Spleen (tissue), 11 donors: ENCODE results near the gene GPR84. TPM values are rescaled to one million over a fixed set of nuclear protein-coding genes. Genes with fewer than 3 reads are reported as not detected.

ENCODE experiments used
- DNase-seq: peaks from one replicate; pipeline ENCODE4 v3.0.0-alpha.2; 2020
- H3K27ac ChIP-seq, 8 donors: fragments of 200-600 bp; sonication (generic) in 7 of 8; 1 replicate in 4 of 8; 2 replicates in 4 of 8; pipeline versions ENCODE4 v1.5.0 to v1.8.0; 2016 to 2021; ENCODE audit warnings: inconsistent platforms in 4 of 8, mild to moderate bottlenecking in 4 of 8, moderate library complexity in 1 of 8
- H3K27me3 ChIP-seq, 7 donors: fragments of 200-600 bp; sonication (generic) in 6 of 7; replicated peaks in 1 of 7; 1 replicate in 4 of 7; 2 replicates in 3 of 7; pipeline versions ENCODE4 v1.5.0 to v1.8.0; 2016 to 2021; ENCODE audit warnings: inconsistent platforms in 3 of 7, mild to moderate bottlenecking in 1 of 7
- H3K36me3 ChIP-seq, 6 donors: fragments of 200-600 bp; sonication (generic) in 5 of 6; 1 replicate in 4 of 6; 2 replicates in 2 of 6; pipeline versions ENCODE4 v1.5.0 to v1.8.0; 2016 to 2021; ENCODE audit warnings: inconsistent platforms in 2 of 6
- H3K4me1 ChIP-seq, 6 donors: fragments of 200-600 bp; sonication (generic) in 5 of 6; 1 replicate in 3 of 6; 2 replicates in 3 of 6; pipeline versions ENCODE4 v1.5.0 to v1.8.0; 2016 to 2021; ENCODE audit warnings: inconsistent platforms in 3 of 6
- H3K4me3 ChIP-seq, 8 donors: fragments of 200-600 bp; sonication (generic) in 7 of 8; 1 replicate in 4 of 8; 2 replicates in 4 of 8; pipeline versions ENCODE4 v1.5.0 to v1.8.0; 2016 to 2021; ENCODE audit warnings: inconsistent platforms in 4 of 8, mild to moderate bottlenecking in 4 of 8, moderate library complexity in 2 of 8
- H3K9me3 ChIP-seq, 8 donors: fragments of 200-600 bp; sonication (generic) in 7 of 8; 1 replicate in 4 of 8; 2 replicates in 4 of 8; pipeline versions ENCODE4 v1.5.0 to v1.8.0; 2016 to 2021; ENCODE audit warnings: inconsistent platforms in 4 of 8
- CTCF ChIP-seq, 11 experiments: fragments of 200-600 bp in 7 of 11; fragments of 450-650 bp in 4 of 11; sonication (generic) in 4 of 11; IDR thresholded peaks in 8 of 11; conservative IDR thresholded peaks in 3 of 11; 1 replicate in 7 of 11; 2 replicates in 4 of 11; pipeline versions ENCODE4 v1.4.0 to v1.8.0; 2016 to 2021; ENCODE audit warnings: antibody characterized with exemption in 11 of 11, inconsistent platforms in 4 of 11, mild to moderate bottlenecking in 1 of 11
- POLR2A ChIP-seq, 3 donors: fragments of 450-650 bp; IDR thresholded peaks; one replicate each; pipeline ENCODE4 v1.5.1; 2017; ENCODE audit warnings: antibody characterized with exemption in 3 of 3, mild to moderate bottlenecking in 1 of 3
- POLR2AphosphoS5 ChIP-seq, 3 donors: sonication (generic); formaldehyde crosslinking; IDR thresholded peaks; one replicate each; pipeline ENCODE4 v1.5.1; 2017; ENCODE audit warnings: antibody characterized with exemption in 3 of 3
- WGBS, 5 donors: extraction: QIAGEN DNeasy Blood & Tissue Kit in 3 of 5; methylation state at CpG; one replicate each; pipeline versions ENCODE4 v1.1.5 to v1.1.7; 2013 to 2018; 5-methylcytosine and 5-hydroxymethylcytosine counted together
- intact Hi-C: fragments of 100-400 bp; cut with DNase I; formaldehyde crosslinking; loops from one replicate; pipeline ENCODE4 v1.15.0; 2023; ENCODE audit warnings: low total_unique reads
- polyA plus RNA-seq, 3 donors: library from polyadenylated mRNA; stranded (reverse); fragments of 200-250 nt; gene quantifications; one replicate each; pipeline ENCODE4 v1.2.1, GENCODE V29; 2013
- total RNA-seq, 7 donors: library from RNA; depleted of rRNA in 3 of 7; stranded (reverse); fragments of >200 nt in 3 of 7; fragmentation: NEBNext Ultra II Directional in 4 of 7; extraction: Animal tissue kit (Norgen Biotek cat#: 25700) in 4 of 7; gene quantifications; one replicate each; pipeline versions ENCODE4 v1.1.0 to v1.2.1, GENCODE V29; 2016 to 2021
- donor health status: healthy with polysubstance abuse.
- donor health status: DM: no; HTN: no; CAD: no; lungs with moderate emphysema.
- donor health status: DM: no; HTN: no; CAD: no.
- donor health status: Bipolar disorder and iron deficiency.
- donor health status: healthy.
- donor health status: DM: no; HTN: no; CAD: no.
- donor health status: DM: yes; HTN: yes; CAD: no.

Gene GPR84
- total and polyA plus RNA-seq, 10 donors: 0.35 to 12.5 (median 2.3) TPM

DNA sequence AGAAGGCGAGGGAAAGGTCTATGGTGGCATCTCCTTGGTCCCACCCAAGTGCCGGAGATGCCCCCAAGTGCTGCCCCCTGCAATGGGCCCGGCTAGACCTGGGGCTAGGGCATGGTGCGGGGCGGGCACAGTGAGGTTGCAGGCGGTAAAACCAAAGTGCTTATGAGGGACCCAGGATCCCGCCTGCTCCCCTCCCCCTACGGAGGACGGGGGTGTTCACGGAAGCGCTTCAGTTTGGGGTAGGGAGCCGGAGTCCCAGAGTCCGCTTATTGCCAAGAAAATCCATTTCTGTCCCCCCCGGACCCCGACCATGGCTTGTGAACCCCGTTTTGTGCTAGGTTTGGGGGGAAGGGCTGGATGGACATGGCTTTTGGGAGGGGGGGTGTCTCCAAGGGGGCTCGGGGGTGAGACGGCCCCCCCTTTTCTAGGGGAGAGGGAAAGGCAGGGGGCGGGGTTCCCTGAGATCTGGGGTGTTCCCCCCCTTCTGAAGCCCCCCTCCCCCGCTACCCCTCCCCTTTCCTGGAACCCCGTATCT is 5.4 kb upstream of the GPR84 start:
- H3K9me3 ChIP-seq: no peaks in the 10 kb centered on the region
- H3K27me3 ChIP-seq: no peaks in the 10 kb centered on the region
- H3K4me3 ChIP-seq: peak overlapping the region in 6 of 8 donors; percentile 19 to 62 (median 30)
- intact Hi-C loops: loop anchor here (10.0 kb wide), 2 partner anchors 115 to 155 kb away; no protein-coding TSS in a partner anchor
- H3K36me3 ChIP-seq: peaks cover 0 to 37% (median 0%) of the 10 kb centered on the region in 6 donors
- peaks cover 0 to 67% (median 40%) of the 10 kb centered on the region in 6 donors for H3K4me1 ChIP-seq
- TF ChIP-seq POLR2A (IDR thresholded peaks at IDR 0.05) (no peak), POLR2AphosphoS5 (IDR thresholded peaks at IDR 0.05) (no peak), CTCF (IDR thresholded peaks at IDR 0.05 in 8 of 11, conservative IDR thresholded peaks at IDR 0.05 in 3 of 11) (no peak)
- WGBS, 5 donors: 50 to 69% (median 64%) methylated on average over 18 to 21 of the region's 21 CpGs
- peak overlapping the region in 2 of 8 donors; percentile 41 to 63 for H3K27ac ChIP-seq
- DNase-seq: peak; percentile 74

DNA sequence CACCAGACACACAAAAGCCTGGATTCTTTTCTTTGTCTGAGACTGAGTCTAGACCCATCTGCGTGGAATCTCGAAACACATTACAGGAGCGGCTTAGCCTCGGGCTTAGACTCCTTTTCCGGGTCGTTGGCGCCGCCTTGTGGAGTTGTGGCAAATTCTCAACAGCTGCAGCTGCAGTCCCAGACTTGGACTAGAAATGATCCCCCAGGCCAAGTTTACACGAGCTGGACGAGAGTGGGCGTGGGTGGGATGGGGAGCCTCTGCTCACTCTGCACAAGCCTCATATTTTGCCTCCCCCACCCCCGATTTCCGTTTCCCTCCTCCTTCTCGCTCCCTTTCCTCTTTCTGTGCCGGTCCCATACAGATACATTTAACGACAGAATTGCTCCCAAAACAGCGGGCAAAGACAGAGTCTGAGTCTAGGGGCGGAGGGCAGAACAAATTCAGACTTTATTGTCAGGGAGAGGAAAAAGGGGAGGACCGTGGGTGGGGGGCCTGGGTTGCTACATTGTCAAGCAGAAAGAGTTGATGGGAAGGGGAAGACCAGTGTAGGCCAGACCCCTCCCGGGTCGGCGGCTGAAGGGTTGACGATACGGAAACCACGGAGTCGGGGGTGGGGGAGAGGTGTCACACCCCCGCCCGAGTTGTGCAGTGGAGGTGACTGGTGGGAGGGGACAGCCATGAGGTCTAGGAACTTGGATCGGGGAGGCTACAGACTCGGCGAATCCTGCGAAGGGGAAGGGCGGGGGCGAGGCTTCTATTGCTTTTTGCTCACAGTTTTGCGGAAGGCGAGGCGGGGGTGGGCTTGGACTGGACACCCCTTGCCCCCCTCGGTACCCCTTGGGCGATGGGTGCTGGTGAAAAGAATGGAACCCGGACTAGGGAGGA is 4.7 kb upstream of the GPR84 start:
- peak; percentile 97 for DNase-seq
- intact Hi-C loops: loop anchor here (10.0 kb wide), 2 partner anchors 114 to 154 kb away; no protein-coding TSS in a partner anchor
- H3K36me3 ChIP-seq: peaks cover 0 to 36% (median 0%) of the 10 kb centered on the region in 6 donors
- peaks cover 0 to 72% (median 41%) of the 10 kb centered on the region in 6 donors for H3K4me1 ChIP-seq
- WGBS, 5 donors: 21 to 34% (median 30%) methylated on average over 40 of the region's 40 CpGs
- peak overlapping the region in 6 of 8 donors; percentile 3 to 63 (median 38) for H3K27ac ChIP-seq
- no peaks in the 10 kb centered on the region for H3K9me3 ChIP-seq
- H3K27me3 ChIP-seq: no peaks in the 10 kb centered on the region
- peak; percentile 60 to 90 (median 81) for TF ChIP-seq CTCF (IDR thresholded peaks at IDR 0.05 in 8 of 11, conservative IDR thresholded peaks at IDR 0.05 in 3 of 11)
- no peak for TF ChIP-seq POLR2A (IDR thresholded peaks at IDR 0.05)
- TF ChIP-seq POLR2AphosphoS5 (IDR thresholded peaks at IDR 0.05): peak in 1 of 3 donors; percentile 57
- H3K4me3 ChIP-seq: peak overlapping the region in 6 of 8 donors; percentile 19 to 62 (median 30)

DNA sequence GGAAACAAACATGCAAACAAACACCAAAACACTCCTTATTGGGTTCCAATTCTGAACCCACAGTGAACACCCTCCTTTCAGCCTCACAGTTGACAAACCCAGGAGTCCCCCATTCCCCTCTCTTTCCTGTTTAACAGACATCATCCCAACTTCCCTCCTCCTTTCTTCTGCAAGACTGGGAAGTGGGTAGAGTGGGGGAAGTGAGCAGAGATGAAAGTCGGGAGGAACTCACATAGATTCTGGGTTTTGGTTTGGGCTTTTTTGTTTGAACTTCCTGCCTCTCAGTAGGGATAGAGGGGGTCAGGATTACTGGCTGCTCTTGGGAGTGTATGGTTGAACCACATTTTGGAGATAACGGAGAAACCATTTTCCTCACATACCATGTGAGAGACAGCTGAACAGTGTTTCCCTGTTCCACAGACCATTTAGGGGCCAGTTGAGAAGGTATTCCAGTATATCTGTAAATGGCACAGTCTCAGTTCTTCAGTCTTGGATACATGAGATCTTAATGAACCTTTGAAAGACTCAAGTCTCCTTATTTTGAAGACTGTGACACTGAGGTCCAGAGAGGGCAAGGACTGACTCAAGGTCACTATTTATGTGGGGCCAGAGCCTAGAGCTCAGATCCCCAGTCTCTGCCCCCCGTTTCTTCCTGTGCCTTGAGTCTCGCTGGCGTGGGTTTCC is 3.9 kb upstream of the GPR84 start:
- Histone ChIP-seq H3K4me1 (peaks cover 0 to 80% (median 44%) of the 10 kb centered on the region in 6 donors), H3K9me3 (no peaks in the 10 kb centered on the region), H3K4me3 (peak overlapping the region in 4 of 8 donors; percentile 19 to 62 (median 36)), H3K27me3 (no peaks in the 10 kb centered on the region), H3K27ac (peak overlapping the region in 5 of 8 donors; percentile 3 to 63 (median 41)), H3K36me3 (peaks cover 0 to 28% (median 0%) of the 10 kb centered on the region in 6 donors)
- no peak for DNase-seq
- 13 to 23% (median 18%) methylated on average over 5 of the region's 5 CpGs for WGBS, 5 donors
- TF ChIP-seq CTCF (IDR thresholded peaks at IDR 0.05 in 8 of 11, conservative IDR thresholded peaks at IDR 0.05 in 3 of 11) (no peak), POLR2AphosphoS5 (IDR thresholded peaks at IDR 0.05) (no peak), POLR2A (IDR thresholded peaks at IDR 0.05) (no peak)
- intact Hi-C loops: loop anchor here (10.0 kb wide), 2 partner anchors 113 to 153 kb away; no protein-coding TSS in a partner anchor
